HG02678 (cell line): ENCODE measurements around the gene FKBP1B.
"Not testable (repeated sequence)": the region's sequence is repeated elsewhere in the genome, so short reads cannot be mapped to it uniquely, and the experiment has no call there.

Source experiments
- ATAC-seq: cut with Tn5 transposase; IDR thresholded peaks from one replicate; pipeline ENCODE4 v1.9.1; 2021; ENCODE audit warnings: mild to moderate bottlenecking, moderate library complexity; ENCODE audit not compliant: unreplicated experiment

FKBP1B gene

GRCh38 chr2:24022324-24022974, 27.1 kb upstream of the FKBP1B start:
- ATAC-seq, result no peak

GRCh38 chr2:24022975-24023575, 26.5 kb upstream of the FKBP1B start:
- ATAC-seq, result no peak

GRCh38 chr2:24024018-24024417, 25.5 kb upstream of the FKBP1B start:
- ATAC-seq, result no peak

GRCh38 chr2:24024996-24025663, 24.4 kb upstream of the FKBP1B start:
- no peak for ATAC-seq

DNA sequence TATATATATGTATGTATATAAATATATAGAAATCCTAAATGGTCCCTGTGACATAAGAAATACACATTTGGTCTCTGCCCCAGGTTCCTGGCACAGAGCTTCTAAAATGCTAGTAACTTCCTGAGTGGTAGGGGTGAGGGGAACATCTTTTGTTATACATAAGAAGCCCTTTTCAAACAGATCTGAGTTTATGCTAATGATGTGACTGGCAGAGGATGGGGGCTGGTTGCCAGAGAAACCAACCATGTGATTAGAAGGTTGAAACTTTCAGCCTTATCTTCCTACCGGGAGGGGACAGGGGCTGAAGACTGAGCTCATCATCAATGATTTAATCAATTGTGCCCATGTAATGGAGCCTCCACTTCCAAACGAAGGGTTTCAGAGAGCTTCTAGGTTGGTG, 23.3 kb upstream of the FKBP1B start:
- no peak for ATAC-seq

DNA sequence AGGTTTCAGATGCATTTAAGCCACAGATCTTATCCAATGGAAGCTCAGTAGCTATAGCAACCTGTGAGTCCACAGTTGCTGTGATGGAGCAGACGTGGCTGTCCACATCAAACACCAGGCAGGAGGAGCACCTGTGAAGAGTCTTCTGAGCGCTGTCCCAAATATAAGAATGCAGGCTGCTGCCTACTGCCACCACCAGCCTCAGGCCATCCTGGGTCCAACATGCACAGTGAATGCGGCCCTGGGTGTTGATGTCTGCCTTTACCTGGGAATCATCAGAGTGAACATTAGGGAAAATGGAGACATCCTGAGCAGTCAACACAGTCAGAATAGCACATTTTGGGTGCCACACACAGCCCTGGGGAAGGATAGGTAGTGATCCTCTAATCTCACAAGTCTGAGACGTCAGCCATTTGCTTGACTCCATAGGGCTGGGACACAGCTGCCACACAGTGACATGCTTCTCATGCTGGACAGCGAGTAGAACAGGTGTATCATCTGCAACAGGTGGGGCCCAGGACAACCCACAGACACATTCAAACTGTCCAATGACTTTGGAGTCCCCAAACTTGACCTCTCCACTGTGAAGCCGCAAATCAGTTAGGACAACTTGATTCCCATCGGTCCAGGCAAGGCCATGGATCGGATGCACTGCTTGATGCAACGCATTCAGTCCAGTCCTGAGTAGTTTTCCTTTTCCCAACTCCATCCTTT, 10.6 kb upstream of the FKBP1B start:
- no peak for ATAC-seq

- no peak for ATAC-seq
Measured at GRCh38 chr2:24040511-24040910, 9.0 kb upstream of the FKBP1B start.

- not testable (repeated sequence) for ATAC-seq
Measured at GRCh38 chr2:24043133-24043532, 6.4 kb upstream of the FKBP1B start.

- ATAC-seq, result no peak
Measured at GRCh38 chr2:24045511-24046508, 3.7 kb upstream of the FKBP1B start.

DNA sequence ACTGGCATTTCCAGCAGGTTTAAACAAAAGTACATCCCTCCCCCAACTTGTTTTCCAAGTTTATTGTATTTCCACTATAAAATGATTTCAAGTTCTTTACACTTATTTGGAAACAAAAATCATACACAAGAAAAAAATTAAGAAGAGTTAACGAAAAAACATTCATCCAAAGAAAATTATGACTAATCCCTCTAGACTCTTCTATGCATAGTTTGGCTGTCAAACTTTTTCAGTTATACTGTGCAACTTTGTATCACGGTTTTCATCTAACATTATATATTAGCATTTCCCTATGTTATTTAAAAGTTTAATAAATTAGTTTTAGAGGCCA, 3.0 kb upstream of the FKBP1B start:
- no peak for ATAC-seq

- ATAC-seq, result peak; percentile 99
Measured at GRCh38 chr2:24046930-24047702, 2.4 kb upstream of the FKBP1B start, which contains the start of gene WDCP. WDCP (minus strand) TSS chr2:24047391; CDS start chr2:24039494, 7,897 bp downstream.

DNA sequence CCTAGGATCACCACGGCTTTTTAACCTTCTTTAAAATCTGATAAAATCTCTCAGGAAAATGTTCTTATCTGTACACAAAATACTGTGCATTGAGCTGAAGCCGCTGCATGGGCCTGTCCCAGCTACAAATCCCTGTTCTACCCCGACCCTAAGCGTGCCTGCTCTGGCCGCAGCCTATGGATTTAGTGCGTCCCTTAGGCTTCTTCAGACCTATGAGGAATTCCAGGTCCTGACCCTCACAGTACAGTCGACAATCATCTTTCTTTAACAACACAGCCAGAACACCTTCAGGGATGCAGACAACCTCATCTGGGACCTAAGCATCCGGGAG, 1.9 kb upstream of the FKBP1B start:
- peak; percentile 11 for ATAC-seq

GRCh38 chr2:24048769-24049484, 614 bp upstream of the FKBP1B start:
- ATAC-seq, result no peak

DNA sequence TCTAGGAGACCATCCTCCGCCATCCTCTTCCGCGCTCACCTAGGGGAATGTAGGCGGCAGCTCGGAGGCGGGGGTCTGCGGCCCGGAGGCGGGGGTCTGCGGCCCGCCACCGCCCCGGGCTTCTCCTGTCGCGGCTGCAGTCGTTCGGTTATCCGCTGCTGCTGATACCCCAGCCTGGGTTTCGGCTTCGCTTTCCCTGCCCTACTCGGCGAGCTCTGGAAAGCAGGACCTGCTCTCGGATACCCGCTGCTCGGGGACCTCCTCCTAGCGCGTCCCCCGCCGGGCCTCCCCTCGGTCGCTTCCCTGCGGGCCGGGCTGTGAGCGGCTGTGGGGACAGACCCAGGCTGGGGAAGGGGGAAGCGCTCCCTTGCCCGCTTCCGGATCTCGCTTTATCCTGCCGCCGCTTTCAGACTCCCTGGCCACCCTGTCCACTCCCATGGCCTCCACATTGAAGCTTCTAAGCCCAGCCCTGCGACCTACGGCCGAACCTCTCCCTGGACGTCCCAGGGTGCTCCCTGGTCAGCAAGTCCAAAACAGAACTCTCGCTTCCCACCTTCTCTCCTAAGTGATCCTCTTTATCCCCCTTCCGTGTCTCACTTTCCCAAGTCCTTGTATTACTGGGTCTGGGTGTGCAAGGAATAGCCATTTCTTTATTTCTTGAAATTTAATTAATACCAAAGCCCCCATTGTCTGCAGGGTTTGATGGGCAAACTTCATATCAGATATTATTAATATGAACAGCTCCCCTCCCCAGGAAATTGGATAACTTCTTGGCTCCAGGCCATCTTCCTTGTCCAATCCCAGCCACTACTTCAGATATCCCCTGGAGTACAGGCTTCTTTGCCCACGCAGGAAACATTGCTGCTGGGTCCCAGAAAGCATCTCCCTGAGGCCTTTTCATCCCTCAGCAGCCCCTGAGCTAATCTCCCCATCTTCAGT, 769 bp downstream of the FKBP1B start:
- no peak for ATAC-seq

DNA sequence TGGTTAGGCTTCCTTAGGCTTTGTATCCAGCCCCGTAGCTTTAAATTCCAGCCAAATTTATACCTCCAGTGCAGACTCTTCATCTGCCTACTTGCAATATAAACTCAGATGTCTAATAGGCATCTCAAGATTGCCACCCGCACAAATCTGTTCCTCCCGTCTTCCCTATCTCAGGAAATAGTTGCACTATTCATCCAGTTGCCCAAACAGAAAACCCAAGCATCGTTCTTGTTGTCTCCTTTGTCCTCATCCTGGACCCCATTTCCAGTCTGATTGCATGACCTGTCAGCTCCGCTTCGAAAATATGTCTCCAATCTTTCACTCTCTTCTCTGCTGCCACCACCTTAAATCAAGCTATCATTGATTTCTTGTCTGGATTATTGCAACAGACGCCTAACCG, 2.3 kb downstream of the FKBP1B start:
- no peak for ATAC-seq

DNA sequence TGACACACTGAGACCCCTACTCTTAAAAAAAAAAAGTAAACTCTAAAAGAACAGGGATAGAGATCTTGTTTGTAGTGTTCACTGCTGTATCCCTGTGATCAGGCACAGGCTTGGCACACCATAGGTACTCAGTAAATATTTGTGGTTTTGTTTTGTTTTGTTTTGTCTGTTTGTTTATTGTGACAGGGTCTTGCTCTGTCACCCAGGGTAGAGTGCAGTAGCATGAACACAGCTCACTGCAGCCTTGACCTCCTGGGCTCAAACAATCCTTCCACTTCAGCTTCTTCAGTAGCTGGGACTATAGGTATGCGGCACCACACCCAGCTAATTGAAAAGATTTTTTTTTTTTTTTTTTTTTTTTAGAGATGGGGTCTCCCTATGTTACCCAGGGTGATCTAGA, 3.4 kb downstream of the FKBP1B start:
- no peak for ATAC-seq

DNA sequence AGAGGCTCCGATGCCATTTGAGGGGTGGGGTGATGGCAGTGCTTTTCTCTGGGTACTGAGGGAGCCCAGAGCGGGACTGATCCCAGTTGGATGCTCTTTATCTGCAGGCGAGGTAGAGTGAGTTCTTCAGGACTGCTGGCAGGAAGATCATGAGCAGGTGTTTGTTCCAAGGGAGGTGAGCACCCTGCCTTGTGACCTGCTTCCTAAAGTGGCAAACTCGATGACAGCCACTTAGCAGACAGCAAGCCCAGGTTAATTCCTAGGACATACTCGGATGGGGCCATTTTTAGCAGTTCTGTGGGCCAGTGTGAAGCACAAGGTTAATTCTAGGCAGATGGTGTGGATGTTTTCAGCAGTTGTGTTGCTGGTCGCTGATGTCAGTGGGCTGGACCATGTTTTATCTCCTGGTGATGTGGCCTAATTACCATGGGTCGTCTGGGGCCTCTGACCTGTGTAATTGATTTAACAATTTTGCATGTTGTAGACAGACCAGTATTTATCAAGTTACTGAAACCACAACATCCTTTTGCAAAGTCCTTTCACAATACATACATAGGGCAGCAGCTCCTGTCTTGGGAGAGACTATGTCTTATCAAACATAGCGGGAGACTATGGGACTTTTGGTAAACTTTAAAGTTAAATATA, 4.9 kb downstream of the FKBP1B start:
- no peak for ATAC-seq

DNA sequence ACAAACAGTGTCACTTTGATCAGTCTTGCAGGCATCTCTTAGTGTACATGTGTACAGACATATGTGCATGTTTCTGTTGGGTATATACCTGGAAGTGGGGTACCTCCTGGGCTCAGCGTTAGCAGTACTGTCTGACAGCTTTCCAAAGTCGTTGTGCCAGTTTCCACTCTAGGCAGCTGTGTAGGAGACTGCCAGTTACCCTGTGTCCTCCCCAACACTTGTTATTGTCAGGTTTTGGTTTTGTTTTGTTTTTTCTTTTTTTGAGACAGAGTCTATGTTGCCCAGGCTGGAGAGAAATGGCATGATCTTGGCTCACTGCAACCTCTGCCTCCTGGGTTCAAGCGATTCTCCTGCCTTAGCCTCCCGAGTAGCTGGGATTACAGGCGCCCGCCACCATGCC, 6.2 kb downstream of the FKBP1B start:
- no peak for ATAC-seq
